ENCODE data around the gene ARID5B.

Gene ARID5B

DNA sequence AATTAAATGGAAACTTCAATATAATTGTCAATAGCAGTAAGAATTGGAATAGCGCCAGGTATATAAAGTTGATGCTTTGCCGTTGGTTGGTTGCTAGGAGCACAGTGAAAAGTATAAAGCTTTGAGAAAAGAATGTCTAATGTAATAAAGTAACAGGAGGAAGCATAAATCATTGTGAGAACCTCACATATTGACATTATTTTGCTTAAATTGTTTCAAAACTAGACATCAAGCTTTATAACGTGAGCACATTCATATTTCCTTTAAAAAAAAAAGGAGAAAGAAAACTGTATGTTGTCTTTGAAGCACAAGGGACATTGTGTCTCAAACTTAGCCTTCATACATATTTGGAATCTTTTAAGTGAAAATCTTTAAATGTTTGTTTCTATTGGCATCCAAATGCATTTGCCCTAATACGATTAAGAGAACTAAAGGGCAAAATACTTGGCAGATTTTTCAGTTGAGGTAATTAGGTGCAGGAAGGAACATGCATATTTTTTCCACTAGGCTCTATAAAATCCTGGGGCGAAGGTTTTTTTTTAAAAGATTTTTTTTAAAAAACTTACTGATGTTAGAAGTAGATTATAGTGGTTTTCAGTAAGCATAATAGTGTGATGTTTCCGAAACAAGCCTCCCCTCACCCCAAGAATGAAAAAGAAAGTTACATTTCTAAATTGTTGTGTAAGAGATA, 92.4 kb downstream of the ARID5B start:
- no peak for DNase-seq

DNA sequence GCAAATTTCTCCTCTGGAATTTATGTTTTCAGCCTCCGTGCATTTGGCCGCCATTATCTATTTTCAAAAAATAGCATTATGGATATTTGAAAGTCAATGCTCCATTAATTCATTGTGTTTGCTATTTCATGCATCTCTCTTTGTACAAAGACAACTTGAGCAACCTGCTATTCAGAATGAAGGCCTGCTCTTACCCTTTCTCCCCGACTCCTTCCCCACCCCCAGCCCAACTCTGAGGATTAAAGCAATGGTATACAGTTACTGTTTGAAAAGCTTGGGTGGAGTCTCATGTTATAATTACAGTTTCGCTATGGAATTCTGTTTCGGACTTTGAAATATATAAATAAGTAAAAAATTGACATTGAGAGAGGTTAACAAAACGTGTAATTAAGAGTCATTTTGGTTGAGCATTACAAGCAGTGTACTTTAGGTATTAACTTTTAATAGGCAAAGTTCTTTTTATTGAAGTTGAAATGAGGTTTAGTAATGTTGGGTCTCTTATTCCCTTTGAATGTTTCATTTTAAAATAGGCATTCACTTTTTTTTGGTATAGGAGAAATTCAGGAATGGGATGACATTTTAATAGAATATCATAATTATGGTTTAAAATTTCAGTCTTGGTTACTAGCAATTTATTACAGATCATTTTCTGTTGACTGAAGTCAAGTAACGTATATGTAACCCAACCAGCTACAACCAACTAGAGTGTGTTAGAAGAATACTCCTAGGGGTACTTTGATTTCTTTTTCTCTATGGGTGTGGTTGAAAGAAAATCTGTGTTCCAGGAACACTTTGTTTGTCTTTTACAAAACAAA, 93.1 kb downstream of the ARID5B start:
- no peak for DNase-seq

DNA sequence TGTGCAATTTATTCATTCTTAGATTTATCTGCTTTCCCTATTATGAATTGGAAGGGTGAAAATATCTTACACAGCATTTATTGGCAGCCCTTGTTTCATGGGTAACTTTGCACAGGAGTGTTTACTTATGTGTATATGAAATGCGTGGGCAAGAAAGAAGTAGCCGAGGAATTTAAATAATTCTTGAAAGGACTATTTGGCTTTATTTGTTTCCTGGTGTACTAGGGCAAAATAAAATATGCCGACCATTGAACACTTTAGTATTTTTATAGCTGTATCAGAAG, 93.7 kb downstream of the ARID5B start:
- no peak for DNase-seq

DNA sequence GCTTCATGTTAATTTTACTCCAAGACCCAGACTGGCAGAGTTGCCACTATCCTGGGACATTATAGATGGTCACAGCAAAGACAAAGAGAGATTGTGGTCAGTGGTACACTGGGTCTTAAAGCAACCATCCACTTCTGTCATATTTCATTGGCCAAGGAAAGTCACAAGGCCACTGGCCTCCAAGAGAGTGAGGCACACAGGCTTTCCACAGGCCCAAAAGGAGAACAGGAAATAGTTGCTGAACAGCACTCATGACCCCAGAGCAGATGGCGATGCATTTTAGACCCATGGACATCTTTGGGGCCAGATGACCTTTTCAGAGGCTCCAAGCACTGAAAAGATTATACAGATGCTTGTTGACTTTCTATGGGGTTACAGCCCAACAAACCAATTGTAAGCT, 97.4 kb downstream of the ARID5B start:
- no peak for DNase-seq

DNA sequence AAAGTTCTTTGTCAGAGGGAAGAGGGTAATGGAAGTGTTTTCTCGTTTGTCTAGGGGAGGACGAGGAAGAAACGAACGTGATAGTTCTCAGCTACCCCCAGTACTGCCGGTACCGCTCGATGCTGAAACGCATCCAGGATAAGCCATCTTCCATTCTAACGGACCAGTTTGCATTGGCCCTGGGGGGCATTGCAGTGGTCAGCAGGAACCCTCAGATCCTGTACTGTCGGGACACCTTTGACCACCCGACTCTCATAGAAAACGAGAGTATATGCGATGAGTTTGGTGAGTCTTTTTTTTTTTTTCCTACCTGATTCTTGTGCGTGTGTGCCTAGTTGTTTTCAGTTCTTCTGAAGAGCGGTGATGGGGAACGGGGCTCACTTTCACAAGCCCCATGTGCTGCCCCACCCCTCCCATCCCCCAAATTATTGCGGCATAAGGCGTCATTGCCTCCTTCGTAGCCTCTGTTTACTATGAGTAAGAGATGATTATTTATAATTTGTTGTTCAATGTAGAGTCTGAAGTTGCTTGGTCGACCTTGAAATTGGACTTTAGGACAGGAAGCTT, 98.6 kb downstream of the ARID5B start:
- DNase-seq = no peak

DNA sequence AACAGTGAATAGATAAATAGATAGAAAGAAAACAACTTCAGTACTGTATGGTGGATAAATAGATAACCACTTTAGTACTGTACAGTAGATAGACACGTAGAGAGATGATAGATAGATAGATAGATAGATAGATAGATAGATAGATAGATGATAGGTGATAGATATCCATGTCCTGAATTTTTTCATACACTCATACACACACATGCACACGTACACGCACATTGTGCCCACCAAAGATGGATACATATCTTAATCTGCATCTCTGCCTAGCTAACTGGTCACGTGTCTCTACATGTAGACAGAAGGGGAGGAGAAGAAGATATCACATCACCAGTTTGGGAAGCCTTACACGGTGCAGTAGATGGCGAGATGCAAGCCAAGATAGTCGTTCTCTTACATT, 99.2 kb downstream of the ARID5B start:
- no peak for DNase-seq

DNA sequence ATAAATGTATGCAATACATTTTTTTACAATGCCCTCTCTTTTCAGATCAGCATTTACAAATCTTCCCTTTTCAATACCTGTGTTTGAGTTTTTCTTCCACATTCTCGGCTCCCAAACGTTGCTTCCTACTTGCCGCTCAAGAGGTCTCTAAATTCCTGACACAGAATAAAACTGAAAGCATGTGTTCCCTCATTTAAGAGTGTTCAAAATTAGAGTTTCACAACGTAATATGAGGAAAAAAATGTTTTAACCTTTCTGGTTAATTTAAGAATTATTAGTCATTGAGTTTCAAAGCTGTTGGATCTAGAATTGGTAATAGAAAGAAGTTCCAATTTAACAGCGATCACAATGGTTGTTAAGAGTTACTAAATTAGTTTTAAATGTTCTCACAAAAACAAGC, 100.4 kb downstream of the ARID5B start:
- no peak for DNase-seq

DNA sequence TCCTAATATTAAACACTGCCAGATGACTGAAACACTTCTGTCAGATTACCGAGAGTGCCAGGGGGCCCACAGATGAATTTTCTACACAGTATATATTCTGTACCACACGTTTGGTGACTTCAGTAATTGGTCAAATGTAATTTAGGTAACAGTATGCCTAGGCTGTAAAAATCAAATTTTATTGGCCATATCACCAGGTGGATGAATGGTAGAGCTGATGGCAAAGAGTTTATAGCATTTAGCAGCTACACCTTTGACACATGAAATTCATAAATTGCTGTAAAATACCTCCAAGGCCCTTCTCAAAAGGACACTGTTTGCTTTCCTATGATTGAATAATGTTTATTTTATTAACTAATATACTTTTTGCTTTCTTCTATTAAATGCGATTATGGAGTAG, 101.3 kb downstream of the ARID5B start:
- DNase-seq = no peak

DNA sequence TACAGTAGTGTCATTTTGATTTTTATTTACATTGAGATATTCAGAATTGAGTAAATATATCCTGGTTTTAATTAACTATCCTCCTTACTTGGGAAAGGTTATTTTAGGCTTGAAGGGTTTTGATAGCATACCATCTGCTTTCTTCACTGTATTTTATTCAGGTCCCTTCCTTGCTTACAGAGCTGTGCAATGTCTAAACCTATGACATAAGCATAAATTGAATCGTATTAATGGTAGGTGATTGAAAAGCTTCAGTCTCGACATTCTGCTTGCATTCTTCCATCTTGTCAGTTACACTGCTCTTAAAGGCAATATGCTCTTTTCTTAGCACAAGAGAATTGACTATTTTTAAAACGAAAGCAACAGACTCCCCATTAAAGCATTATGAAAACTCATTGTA, 102.5 kb downstream of the ARID5B start:
- no peak for DNase-seq

DNA sequence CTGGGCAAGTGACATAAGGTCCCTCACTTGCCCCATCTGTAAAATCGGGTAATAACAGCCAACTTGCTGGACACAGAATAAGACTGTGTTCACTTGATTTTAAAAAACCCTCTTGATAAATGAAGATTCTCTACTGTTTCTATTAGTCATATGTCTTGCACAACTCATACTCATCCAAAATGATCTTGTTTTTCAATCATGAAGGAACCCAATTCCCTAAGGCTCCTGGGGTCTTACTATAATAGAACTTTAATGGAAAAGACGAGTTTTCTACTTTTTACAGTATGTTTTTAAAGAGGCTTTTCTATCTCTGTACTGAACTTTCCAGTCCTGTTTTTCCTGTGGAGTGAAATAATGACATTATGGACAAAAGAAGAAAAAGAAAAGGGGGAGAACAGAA, 103.8 kb downstream of the ARID5B start:
- DNase-seq = no peak

DNA sequence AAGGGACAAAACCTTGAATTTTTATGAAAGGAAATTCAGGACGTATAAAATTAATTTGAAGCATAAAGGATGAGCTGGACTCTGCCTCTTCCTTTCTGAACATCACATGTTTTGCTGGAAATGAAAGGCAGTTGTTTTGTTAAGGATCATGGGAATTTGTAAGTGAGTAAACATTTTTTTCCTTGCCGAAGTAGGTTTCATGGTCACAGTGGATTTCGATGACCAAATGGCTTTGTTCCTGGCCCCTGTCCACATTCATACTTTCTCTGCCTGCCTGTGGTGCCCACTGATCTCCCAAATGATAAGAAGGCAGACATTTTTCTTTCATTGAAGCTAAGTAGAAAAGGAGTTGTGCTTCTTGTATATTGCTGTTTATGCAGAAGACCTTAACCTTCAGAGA, 104.2 kb downstream of the ARID5B start:
- DNase-seq = no peak

DNA sequence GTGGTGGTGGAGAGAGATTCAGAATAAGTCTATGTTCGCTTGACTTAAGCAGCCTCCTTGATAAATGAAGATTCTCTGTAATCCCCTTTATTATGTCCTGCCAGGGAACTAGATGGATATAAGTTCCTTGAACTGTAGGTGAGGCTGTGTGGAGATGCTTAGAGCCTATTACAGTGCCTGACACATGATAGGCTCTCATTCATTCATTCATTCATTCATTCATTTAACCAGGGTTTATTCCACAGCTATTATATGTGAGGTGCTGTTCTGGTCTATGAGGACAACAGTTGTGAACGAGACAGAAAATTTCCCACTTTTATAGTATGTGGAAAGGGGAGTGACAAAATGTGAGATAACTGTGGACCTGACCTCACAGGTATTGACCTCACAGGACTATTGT, 105.6 kb downstream of the ARID5B start:
- DNase-seq = no peak

DNA sequence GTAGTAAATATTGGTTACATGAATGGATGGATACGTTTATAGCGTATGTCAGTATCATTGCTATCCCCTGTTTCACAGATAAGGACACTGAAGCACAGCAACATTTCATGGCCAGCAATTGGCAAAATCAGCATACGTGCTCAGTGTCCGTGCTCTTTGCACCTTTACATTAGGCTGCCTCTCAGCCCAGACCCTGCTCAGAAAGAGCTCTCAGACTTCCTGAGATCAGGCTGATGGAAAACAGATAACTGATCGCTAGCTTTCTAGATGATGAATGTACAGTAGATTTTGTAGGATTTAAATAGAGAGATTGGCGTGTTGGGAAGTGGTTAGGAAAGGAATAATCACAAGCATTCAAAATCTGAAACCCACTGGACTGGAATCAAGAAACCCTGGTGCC, 106.7 kb downstream of the ARID5B start:
- DNase-seq = no peak

DNA sequence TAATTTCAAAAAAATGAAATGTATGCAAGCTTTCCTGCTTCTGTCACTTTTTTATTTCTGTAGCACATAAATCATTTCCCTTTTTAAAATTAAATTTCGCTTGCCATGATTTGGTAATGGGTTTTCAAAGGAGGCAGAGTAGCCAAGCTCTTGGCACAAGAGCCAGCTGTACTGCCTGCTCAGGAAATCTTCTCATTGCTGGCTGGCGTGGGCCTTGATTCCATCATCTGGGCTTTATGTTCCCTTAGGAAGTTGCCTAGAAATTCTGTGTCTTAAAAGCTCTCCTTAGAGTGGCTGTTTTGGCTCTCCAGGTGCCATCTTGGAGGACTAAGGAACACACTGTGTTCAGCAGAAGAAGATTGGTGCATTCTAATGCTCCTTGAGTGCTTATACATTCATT, 107.4 kb downstream of the ARID5B start:
- DNase-seq = no peak

DNA sequence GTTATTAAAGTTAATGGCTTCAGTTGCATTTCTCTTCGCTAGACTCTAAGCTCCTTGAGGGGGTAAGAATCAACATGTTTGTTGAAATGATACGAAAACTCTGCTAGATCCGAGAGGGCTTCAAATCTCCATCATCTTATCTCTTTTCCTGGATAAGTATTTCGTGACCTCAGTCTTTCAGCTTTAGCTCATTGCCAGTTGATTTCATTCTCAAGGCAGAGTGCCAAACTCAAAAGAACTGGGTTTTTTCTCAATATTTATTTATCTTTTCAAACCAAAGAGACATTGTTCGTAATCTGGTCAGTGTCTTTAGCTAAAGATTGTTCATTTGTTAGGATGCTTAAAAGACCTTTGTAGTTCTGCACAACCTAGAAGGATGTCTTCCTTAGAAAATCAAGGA, 108.9 kb downstream of the ARID5B start:
- DNase-seq = no peak

DNA sequence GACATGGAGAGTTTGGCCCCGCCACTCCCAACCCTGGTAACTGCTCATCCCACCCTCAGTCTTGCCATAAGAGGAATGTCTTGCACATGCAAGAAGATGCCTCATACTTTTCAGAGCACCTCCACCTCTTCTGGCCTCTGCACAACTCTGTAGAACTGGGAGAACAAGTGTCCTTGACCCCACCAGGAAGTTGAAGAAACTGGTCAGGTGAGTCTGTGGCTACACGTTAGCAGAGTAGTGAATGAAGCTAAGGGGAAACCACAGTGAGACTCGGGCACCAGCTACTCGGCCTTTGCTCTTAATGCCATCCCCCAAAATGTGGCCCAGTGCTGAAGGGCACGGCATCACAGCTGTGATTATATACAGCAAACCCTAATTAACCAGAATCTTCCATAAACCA, 110.1 kb downstream of the ARID5B start:
- no peak for DNase-seq

DNA sequence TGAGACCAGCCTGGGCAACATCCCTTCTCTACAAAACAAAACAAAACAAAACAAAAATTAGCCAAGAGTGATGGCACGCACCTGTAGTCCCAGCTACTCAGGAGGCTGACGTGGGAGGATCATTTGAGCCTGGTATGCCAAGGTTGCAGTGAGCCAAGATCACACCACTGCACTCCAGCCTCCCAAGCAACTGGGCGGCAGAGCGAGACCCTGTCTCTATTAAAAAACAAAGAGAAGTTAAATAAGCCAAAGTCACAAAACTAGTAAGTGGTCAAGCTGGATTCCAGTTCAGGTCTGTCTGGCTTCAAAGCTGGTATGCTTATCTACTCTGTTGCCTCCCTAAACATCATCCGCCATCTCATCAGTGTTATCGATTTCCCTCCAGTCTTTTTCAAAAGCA, 110.8 kb downstream of the ARID5B start:
- no peak for DNase-seq

DNA sequence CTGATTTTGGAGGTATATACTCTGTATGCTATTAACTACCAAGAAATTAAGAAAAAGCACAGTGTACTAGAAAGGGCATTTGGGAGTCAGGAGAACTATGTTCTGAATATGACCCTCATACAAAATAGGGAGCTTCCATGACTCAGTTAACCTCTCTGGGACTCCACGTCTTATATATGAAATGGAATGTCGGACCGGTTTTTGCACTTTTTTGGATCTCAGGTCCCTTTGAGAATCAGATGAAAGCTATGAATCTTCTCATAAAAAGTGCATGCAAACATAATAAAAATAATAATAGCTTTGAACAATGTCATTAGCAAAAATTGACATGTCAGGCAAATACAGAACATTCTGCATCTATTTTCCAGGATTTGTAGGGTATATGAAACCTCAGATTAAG, 113.0 kb downstream of the ARID5B start:
- no peak for DNase-seq

DNA sequence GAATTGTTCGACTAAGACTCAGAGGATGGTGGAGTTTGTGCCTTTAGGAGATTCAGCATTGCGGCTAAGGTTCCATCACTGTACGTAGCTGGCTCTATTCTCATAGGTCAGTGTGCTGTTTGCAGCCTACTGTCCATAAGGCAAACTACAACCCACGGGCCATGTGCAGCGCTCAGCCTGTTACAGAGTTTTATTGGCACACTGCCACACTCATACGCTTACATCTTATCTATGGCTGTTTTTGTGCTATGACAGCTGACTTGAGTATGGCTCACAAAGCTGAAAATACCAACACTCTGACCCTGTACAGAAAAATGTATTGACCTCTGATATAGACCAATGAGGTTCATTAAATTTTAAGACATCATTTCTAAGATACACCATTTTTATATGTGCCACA, 114.5 kb downstream of the ARID5B start:
- no peak for DNase-seq

DNA sequence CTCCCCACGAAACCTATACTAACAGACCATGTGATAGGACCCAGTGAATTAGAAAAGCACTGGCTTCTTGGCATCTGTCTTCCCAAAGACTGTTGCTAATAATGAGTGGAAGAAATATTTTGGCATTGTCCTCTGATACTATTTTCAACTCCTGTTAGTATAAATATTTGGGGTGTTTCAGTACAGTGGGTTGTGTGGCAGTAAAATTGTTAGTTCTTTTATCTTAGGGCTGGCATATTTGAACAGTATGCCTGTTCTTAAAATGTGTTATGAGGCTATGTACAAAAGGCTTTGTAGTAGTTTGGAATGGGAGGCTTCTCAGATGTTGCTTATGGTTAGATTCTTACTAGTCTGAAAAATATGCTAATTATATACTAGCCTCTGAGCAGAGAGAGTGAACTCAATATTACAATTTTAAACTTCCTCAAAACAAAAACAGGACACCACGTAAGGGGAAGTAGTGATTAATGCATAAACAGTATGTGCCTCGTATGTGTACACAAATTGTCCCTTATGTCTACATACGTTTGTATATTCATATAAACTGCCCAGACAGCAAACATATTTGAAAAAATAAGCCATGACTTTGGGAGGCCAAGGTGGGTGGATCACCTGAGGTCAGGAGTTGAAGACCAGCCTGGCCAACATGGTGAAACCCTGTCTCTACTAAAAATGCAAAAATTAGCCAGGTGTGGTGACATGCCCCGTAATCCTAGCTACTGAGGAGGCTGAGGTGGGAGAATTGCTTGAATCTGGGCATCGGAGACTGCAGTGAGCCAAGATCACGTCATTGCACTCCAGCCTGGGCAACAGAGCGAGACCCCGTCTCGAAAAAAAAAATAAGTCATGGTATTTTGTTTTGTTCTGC, 115.4 kb downstream of the ARID5B start:
- no peak for DNase-seq

DNA sequence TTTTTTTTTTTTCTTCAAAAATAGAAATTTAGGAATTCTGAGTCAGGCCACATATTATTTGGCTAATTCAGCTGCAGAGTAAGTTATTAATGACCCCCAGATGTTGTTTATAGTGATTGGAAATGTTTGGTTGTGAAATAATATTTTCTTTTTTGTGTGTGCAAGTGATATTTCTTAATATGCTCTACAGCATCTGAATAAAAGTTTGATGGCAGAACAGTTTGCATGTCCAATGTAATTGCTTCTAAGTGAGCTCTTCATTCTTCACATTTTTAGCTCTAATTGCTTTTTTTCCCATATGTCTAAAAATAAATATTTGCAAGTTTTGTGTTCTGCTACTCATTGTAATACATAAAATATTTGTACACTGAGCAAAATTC, 116.0 kb downstream of the ARID5B start:
- DNase-seq = no peak

DNA sequence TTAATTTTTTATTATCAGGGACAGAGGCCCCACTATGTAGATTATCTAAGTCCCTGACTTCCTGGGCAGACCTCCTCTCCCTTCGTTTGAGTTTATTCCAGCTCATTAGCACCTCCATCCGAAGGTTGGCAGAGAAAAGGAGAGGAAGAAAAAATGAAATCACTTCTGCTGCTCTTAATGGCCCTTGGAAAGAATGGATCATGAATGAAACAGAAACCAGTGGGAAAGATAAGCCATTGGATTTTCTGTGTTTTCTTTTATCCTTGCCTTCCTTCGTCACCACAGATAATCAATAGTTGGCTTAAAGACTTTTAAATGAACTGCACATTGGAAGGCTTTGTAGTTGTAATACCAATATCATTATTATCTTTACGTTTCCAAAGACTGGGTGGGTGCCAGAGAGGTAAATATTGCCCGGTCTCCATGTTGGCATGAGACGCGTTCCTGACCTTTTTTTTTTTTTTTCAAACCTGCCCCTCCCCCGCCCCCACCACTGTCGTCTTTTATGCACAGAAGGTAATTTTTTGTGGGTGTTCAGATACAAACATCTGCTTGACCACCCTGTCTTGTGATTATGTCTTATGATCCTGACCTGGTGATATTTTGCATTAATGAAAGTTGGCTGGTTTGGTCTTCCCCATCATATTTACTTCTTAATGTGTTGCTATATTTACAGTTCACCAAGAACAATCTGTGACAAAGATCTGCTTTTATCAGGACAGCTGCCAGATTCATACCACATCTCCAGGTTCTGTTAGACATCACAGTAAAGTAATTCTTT, 116.8 kb downstream of the ARID5B start:
- no peak for DNase-seq

Data from cortex of kidney (tissue), 1 donor.